VCaP (cell line): Measurements from ENCODE around the gene TTLL11.
A peak's percentile ranks its signal among the peaks of the same experiment; 100 is the strongest.

Experiments
- H3K27ac ChIP-seq: fragments of 450-650 bp; 2 replicates; pipeline ENCODE4 v1.5.1; 2017
- CTCF ChIP-seq: fragments of 450-650 bp; conservative IDR thresholded peaks from 2 replicates; pipeline ENCODE4 v1.5.1; 2017; ENCODE audit warnings: mild to moderate bottlenecking, moderate library complexity

Gene TTLL11

GRCh38 chr9:121818841-121819427 lies 274.2 kb downstream of the TTLL11 start:
- TF ChIP-seq CTCF: no peak

GRCh38 chr9:121818016-121818661 lies 275.0 kb downstream of the TTLL11 start:
- no peak for TF ChIP-seq CTCF
- H3K27ac ChIP-seq: no peak overlapping the region

More at GRCh38 chr9:121818841-121819427, 274.2 kb downstream of the TTLL11 start:
- H3K27ac ChIP-seq: peak overlapping the region; percentile 40

GRCh38 chr9:121817476-121817875 lies 275.6 kb downstream of the TTLL11 start:
- TF ChIP-seq CTCF: no peak
- H3K27ac ChIP-seq: no peak overlapping the region

GRCh38 chr9:121816845-121817450 lies 276.2 kb downstream of the TTLL11 start:
- H3K27ac ChIP-seq: no peak overlapping the region
- TF ChIP-seq CTCF: no peak

- no peak for TF ChIP-seq CTCF
- no peak overlapping the region for H3K27ac ChIP-seq
Observed at GRCh38 chr9:121816449-121816817, 276.7 kb downstream of the TTLL11 start.

GRCh38 chr9:121815546-121816448 lies 277.3 kb downstream of the TTLL11 start:
- TF ChIP-seq CTCF: no peak
- no peak overlapping the region for H3K27ac ChIP-seq

- no peak for TF ChIP-seq CTCF
- no peak overlapping the region for H3K27ac ChIP-seq
Observed at GRCh38 chr9:121815084-121815483, 278.0 kb downstream of the TTLL11 start.
